ENCODE data around the gene TP53TG5.

TP53TG5 gene

DNA sequence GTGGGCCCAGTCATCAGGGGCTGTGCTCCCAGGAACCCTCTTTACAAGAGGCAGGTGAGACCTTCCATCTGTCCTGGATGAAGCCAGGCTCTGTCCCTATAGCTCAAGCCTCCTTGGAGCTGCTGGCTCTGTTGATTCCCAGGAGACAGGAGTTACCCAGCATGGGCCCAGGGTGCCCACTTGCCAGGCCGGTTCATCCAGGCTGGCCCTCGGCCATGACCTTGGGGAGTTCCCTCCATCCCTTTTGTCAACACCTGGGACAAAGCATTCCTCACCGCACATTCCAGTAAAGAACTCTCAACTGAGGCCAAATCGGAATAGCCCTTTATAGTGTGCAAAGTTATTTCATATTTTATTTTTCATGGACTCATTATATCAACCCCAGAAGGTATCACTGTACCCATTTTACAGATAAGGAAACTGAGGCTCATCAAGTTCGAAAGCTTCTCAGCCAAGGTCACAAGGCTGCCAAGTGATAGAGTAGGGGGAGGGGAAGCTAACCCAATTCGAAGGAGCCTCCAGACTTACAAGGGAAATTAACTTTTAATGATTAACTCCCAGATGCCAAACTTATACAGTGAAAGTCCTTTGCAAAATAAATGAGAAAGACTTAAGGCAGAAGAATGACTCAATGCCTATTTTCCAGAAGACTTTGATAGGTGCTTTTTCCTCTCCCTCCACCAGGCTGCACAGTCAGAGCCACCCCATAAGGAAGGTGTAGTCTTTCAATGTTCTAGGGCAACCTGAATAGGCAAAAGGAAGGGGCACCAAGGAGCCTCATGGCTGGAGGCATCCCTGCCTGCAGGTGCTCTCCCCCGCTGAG is 48.4 kb downstream of the TP53TG5 start:
- H3K4me3 ChIP-seq (ENCODE audit: low read depth, low read length), result no peak overlapping the region
- TF ChIP-seq, protein P1, sequence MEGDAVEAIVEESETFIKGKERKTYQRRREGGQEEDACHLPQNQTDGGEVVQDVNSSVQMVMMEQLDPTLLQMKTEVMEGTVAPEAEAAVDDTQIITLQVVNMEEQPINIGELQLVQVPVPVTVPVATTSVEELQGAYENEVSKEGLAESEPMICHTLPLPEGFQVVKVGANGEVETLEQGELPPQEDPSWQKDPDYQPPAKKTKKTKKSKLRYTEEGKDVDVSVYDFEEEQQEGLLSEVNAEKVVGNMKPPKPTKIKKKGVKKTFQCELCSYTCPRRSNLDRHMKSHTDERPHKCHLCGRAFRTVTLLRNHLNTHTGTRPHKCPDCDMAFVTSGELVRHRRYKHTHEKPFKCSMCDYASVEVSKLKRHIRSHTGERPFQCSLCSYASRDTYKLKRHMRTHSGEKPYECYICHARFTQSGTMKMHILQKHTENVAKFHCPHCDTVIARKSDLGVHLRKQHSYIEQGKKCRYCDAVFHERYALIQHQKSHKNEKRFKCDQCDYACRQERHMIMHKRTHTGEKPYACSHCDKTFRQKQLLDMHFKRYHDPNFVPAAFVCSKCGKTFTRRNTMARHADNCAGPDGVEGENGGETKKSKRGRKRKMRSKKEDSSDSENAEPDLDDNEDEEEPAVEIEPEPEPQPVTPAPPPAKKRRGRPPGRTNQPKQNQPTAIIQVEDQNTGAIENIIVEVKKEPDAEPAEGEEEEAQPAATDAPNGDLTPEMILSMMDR (IDR thresholded peaks at IDR 0.05; ENCODE audit: low read depth, low read length), result no peak

DNA sequence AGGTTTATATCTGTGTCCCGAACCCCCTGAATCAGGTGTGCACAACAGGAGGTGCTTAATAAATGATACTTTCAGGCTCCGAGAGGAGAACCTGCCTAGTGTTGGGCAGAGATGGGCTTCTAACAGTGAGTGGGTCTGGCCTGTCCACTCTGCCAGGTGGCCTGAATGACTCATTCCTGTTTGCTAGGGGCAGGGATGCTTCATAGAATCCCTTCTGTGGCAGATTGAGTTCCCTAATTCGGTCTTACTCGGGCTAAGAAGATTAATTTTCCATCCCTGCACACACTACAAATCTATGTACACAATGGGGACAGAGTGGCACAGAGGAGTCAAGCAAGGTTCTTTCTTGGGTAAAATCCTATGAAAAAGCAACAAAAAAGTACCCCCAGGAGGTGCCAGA is 49.7 kb downstream of the TP53TG5 start:
- no peak overlapping the region for H3K4me3 ChIP-seq (ENCODE audit: low read depth, low read length)
- TF ChIP-seq, protein P1 (IDR thresholded peaks at IDR 0.05; ENCODE audit: low read depth, low read length), result no peak

DNA sequence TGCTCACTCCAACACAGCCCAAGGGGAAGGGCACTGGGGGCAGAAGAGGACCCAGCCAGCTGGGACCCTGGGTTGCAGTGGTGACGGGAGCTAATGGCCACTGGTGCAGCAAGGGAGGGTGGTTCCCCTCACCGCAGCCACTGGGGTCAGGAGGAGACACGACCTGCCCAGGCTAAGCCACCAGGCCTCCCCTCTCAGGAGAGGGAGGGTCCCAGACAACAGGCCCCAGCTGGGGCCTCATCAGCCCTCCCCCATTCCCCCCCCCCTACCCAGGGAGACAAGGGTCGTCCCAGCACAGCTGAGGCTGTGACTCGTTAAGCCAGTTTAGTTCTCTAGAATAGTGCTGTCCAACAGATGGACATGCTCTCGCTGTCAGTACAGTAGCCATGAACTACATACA is 52.8 kb downstream of the TP53TG5 start:
- TF ChIP-seq, protein P1 (IDR thresholded peaks at IDR 0.05; ENCODE audit: low read depth, low read length), result no peak
- no peak overlapping the region for H3K4me3 ChIP-seq (ENCODE audit: low read depth, low read length)

DNA sequence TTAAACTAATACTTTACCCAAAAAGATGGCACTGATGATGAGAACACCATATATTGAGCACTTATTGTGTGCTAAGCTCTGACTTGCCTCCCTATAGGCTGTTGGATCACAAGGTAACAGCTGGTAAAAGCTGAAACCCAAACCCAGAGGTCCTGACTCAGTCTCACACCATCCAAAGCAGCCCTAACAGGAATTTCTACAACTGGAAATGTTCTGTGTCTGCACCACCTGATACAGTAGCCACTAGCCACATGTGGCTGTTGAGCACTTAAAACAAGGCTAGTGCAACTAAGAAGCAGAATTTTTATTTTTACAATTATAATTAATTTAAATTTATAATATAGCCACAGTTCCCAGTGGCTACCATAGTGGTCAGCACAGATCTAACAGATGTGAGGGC is 54.4 kb downstream of the TP53TG5 start:
- no peak overlapping the region for H3K4me3 ChIP-seq (ENCODE audit: low read depth, low read length)
- TF ChIP-seq, protein P1 (IDR thresholded peaks at IDR 0.05; ENCODE audit: low read depth, low read length), result no peak

DNA sequence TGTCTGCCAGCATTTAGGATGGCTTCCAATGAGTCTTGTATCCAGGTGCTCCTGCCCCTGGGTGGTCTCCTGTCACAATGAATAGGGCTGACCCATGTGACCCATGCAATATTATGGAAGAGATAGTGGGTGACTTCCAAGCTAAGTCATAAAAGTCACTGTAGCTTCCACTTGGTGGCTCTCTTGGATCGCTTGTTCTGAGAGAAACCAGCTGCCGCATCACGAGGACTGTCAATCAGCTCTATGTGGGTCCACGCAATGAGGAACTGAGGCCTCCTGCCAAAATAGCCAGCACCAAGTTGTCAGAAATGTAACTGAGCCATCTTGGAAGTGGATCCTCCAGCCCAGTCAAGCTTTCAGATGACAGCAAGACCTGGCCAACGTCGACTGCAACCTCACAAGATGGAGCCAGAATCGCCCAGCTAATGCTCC is 55.2 kb downstream of the TP53TG5 start:
- TF ChIP-seq, protein P1 (IDR thresholded peaks at IDR 0.05; ENCODE audit: low read depth, low read length), result no peak
- no peak overlapping the region for H3K4me3 ChIP-seq (ENCODE audit: low read depth, low read length)
